HepG2 (cell line): Measurements from ENCODE around the gene RNU7-1. TPM values are rescaled to one million over a fixed set of nuclear protein-coding genes. Genes with fewer than 3 reads are reported as not detected.
A peak's percentile ranks its signal among the peaks of the same experiment; 100 is the strongest.

Source experiments
- FOXP4 ChIP-seq: sonication (generic); formaldehyde crosslinking; IDR thresholded peaks from 2 replicates; pipeline ENCODE4 v1.4.0; 2020; ENCODE audit warnings: missing genetic modification reagents
- MLXIP ChIP-seq: sonication (generic); formaldehyde crosslinking; IDR thresholded peaks from 2 replicates; pipeline ENCODE4 v1.9.0; 2021; ENCODE audit warnings: missing genetic modification reagents, borderline replicate concordance
- MYPOP ChIP-seq: sonication (generic); formaldehyde crosslinking; IDR thresholded peaks from 2 replicates; pipeline ENCODE4 v1.8.1; 2023; ENCODE audit warnings: mild to moderate bottlenecking, moderate library complexity, missing genetic modification reagents
- PITX1 ChIP-seq: sonication (generic); formaldehyde crosslinking; IDR thresholded peaks from 2 replicates; pipeline ENCODE4 v1.5.1; 2020; ENCODE audit warnings: mild to moderate bottlenecking, missing genetic modification reagents
- TFAP4 ChIP-seq: sonication (generic); IDR thresholded peaks from 2 replicates; pipeline ENCODE4 v1.6.1; 2016; ENCODE audit warnings: low read depth, borderline replicate concordance
- ZNF615 ChIP-seq: sonication (generic); formaldehyde crosslinking; IDR thresholded peaks from 2 replicates; pipeline ENCODE4 v1.5.0; 2020; ENCODE audit warnings: mild to moderate bottlenecking, missing genetic modification reagents, borderline replicate concordance
- ZNF780A ChIP-seq: sonication (generic); formaldehyde crosslinking; IDR thresholded peaks from 2 replicates; pipeline ENCODE4 v1.8.0; 2022; ENCODE audit warnings: mild to moderate bottlenecking, missing genetic modification reagents, moderate library complexity
- polyA plus RNA-seq, 8 experiments: library from polyadenylated mRNA; depleted of rRNA in 3 of 8; stranded (reverse) in 7 of 8; unstranded in 1 of 8; fragments of >200 nt; fragmentation: Illumina TruSeq in 4 of 8; extraction: Trizol in 4 of 8; gene quantifications; 2 replicates each; pipeline versions ENCODE4 v1.2.1 to v1.2.3, GENCODE V29; 2011 to 2016; ENCODE audit warnings: low read depth in 4 of 8, missing spikeins in 1 of 8, mixed read lengths in 1 of 8; ENCODE audit not compliant: insufficient read depth in 1 of 8
- total RNA-seq, 5 experiments: library from RNA; depleted of rRNA; stranded (reverse); fragments of >200 nt; fragmentation: Illumina TruSeq; extraction: Trizol; gene quantifications; 2 replicates each; pipeline ENCODE4 v1.2.3, GENCODE V29; 2016; ENCODE audit warnings: low read depth in 1 of 5
- TF ChIP-seq, protein P1 (sequence below): IDR thresholded peaks from 2 replicates; pipeline ENCODE4 v1.6.1; 2016; ENCODE audit warnings: control low read depth
- TF ChIP-seq, protein P2 (sequence below): sonication (generic); formaldehyde crosslinking; conservative IDR thresholded peaks from 2 replicates; pipeline ENCODE4 v1.5.0; 2020; ENCODE audit warnings: missing genetic modification reagents
- TF ChIP-seq, protein P3 (sequence below): sonication (generic); formaldehyde crosslinking; IDR thresholded peaks from 2 replicates; pipeline ENCODE4; 2020; ENCODE audit warnings: missing genetic modification reagents, mild to moderate bottlenecking, borderline replicate concordance
- TF ChIP-seq, protein P4 (sequence below): sonication (generic); formaldehyde crosslinking; IDR thresholded peaks from 2 replicates; pipeline ENCODE4 v1.8.0; 2022; ENCODE audit warnings: mild to moderate bottlenecking, missing genetic modification reagents, borderline replicate concordance
- TF ChIP-seq, protein P5 (sequence below): sonication (generic); formaldehyde crosslinking; IDR thresholded peaks from 2 replicates; pipeline ENCODE4 v1.4.0; 2020; ENCODE audit warnings: missing genetic modification reagents

The RNU7-1 gene
- total and polyA plus RNA-seq, 2 of the 13 experiments (the other 11 are each of a cell fraction or from before 2014, with no cell fraction given), result not detected

- TF ChIP-seq, protein P1, sequence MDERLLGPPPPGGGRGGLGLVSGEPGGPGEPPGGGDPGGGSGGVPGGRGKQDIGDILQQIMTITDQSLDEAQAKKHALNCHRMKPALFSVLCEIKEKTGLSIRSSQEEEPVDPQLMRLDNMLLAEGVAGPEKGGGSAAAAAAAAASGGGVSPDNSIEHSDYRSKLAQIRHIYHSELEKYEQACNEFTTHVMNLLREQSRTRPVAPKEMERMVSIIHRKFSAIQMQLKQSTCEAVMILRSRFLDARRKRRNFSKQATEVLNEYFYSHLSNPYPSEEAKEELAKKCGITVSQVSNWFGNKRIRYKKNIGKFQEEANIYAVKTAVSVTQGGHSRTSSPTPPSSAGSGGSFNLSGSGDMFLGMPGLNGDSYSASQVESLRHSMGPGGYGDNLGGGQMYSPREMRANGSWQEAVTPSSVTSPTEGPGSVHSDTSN (CRISPR knock-in tag), result no peak
- no peak for TF ChIP-seq MLXIP (CRISPR knock-in tag)
- TF ChIP-seq, protein P2, sequence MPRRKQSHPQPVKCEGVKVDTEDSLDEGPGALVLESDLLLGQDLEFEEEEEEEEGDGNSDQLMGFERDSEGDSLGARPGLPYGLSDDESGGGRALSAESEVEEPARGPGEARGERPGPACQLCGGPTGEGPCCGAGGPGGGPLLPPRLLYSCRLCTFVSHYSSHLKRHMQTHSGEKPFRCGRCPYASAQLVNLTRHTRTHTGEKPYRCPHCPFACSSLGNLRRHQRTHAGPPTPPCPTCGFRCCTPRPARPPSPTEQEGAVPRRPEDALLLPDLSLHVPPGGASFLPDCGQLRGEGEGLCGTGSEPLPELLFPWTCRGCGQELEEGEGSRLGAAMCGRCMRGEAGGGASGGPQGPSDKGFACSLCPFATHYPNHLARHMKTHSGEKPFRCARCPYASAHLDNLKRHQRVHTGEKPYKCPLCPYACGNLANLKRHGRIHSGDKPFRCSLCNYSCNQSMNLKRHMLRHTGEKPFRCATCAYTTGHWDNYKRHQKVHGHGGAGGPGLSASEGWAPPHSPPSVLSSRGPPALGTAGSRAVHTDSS (CRISPR knock-in tag), result no peak
- TF ChIP-seq TFAP4, result no peak
- no peak for TF ChIP-seq PITX1 (CRISPR knock-in tag)
- TF ChIP-seq ZNF615 (CRISPR knock-in tag), result no peak
- TF ChIP-seq, protein P3, sequence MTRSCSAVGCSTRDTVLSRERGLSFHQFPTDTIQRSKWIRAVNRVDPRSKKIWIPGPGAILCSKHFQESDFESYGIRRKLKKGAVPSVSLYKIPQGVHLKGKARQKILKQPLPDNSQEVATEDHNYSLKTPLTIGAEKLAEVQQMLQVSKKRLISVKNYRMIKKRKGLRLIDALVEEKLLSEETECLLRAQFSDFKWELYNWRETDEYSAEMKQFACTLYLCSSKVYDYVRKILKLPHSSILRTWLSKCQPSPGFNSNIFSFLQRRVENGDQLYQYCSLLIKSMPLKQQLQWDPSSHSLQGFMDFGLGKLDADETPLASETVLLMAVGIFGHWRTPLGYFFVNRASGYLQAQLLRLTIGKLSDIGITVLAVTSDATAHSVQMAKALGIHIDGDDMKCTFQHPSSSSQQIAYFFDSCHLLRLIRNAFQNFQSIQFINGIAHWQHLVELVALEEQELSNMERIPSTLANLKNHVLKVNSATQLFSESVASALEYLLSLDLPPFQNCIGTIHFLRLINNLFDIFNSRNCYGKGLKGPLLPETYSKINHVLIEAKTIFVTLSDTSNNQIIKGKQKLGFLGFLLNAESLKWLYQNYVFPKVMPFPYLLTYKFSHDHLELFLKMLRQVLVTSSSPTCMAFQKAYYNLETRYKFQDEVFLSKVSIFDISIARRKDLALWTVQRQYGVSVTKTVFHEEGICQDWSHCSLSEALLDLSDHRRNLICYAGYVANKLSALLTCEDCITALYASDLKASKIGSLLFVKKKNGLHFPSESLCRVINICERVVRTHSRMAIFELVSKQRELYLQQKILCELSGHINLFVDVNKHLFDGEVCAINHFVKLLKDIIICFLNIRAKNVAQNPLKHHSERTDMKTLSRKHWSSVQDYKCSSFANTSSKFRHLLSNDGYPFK, result no peak
- TF ChIP-seq, protein P4, sequence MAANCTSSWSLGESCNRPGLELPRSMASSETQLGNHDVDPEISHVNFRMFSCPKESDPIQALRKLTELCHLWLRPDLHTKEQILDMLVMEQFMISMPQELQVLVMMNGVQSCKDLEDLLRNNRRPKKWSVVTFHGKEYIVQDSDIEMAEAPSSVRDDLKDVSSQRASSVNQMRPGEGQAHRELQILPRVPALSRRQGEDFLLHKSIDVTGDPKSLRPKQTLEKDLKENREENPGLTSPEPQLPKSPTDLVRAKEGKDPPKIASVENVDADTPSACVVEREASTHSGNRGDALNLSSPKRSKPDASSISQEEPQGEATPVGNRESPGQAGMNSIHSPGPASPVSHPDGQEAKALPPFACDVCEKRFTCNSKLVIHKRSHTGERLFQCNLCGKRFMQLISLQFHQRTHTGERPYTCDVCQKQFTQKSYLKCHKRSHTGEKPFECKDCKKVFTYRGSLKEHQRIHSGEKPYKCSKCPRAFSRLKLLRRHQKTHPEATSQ (CRISPR knock-in tag), result no peak
- TF ChIP-seq MYPOP, result 0 out of 2 replicates have a peak, but pooled peaks have one; percentile 26
- TF ChIP-seq, protein P5, sequence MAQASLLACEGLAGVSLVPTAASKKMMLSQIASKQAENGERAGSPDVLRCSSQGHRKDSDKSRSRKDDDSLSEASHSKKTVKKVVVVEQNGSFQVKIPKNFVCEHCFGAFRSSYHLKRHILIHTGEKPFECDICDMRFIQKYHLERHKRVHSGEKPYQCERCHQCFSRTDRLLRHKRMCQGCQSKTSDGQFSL (CRISPR knock-in tag), result no peak
- TF ChIP-seq FOXP4 (CRISPR knock-in tag), result no peak
- TF ChIP-seq ZNF780A (CRISPR knock-in tag), result no peak
Measured at GRCh38 chr12:6899837-6900519, 43.6 kb upstream of the RNU7-1 start (continued).
